GM19397 (cell line): Measurements from ENCODE around the gene ZNF680.
A peak's percentile ranks its signal among the peaks of the same experiment; 100 is the strongest.
"Not testable (repeated sequence)": the region's sequence is repeated elsewhere in the genome, so short reads cannot be mapped to it uniquely, and the experiment has no call there.

Experiments used
- ATAC-seq: cut with Tn5 transposase; IDR thresholded peaks from one replicate; pipeline ENCODE4 v1.9.1; 2021; ENCODE audit warnings: mild to moderate bottlenecking, moderate library complexity; ENCODE audit not compliant: unreplicated experiment

Gene ZNF680

GRCh38 chr7:64562626-64563278, at the start of gene ZNF680:
Gene ZNF680, minus strand, starts transcription at chr7:64563071. Its CDS starts 117 bp downstream, at chr7:64562954.
- peak; percentile 100 for ATAC-seq

DNA sequence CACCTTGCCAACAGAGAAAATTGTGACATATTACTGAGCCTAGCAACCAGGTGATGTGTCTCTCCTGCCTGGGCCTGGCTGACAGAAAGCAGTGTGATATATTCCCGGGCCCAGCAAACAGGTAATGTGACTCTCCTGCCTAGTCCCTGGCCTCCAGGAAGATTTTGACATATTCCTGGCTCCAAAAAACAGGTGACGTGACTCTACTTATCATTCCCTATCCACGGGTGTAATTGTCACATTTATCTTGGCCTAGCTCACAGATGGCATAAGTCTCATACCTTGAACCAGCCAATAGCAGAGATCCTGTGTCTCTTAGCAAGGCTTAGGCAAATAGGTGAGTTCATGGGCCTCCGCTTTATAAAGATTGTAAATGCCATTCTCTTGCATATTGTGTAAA, 49.6 kb upstream of the ZNF680 start:
- ATAC-seq = no peak

DNA sequence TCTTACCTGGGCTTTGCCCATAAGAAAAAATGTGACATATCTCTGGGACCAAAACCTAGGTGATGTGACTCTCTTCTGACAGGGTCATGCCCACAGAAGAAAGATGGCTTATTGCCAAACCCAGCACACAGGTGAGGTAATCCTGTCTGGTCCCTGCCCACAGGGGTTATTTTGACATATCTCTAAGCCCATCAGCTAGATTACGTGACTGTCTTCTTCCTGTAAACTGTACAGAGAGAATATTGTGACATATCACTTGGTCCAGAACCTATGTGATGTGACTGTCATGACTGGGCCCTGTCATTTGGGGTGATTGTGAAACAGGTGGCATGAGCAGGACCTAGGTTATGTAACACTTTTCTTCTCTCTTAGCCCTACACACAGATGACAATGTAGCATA, 48.8 kb upstream of the ZNF680 start:
- no peak for ATAC-seq

DNA sequence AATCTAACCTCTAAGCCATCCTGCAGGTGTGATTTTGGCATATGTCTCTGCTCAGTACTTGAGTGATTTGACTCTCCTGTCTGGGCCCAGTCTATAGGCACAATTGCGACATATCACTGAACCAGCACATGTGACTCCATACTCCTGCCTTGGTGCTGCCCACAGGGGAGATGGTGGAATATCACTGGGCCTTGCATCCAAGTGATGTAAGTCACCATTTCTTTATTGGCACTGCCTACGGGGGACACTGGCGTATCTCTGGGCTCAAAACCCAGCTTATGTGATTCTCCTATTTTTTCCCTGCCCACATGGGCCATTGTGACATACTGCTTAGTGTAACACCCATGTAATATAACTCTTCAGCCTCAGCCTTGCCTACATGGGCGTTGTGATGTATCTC, 48.1 kb upstream of the ZNF680 start:
- ATAC-seq = no peak

DNA sequence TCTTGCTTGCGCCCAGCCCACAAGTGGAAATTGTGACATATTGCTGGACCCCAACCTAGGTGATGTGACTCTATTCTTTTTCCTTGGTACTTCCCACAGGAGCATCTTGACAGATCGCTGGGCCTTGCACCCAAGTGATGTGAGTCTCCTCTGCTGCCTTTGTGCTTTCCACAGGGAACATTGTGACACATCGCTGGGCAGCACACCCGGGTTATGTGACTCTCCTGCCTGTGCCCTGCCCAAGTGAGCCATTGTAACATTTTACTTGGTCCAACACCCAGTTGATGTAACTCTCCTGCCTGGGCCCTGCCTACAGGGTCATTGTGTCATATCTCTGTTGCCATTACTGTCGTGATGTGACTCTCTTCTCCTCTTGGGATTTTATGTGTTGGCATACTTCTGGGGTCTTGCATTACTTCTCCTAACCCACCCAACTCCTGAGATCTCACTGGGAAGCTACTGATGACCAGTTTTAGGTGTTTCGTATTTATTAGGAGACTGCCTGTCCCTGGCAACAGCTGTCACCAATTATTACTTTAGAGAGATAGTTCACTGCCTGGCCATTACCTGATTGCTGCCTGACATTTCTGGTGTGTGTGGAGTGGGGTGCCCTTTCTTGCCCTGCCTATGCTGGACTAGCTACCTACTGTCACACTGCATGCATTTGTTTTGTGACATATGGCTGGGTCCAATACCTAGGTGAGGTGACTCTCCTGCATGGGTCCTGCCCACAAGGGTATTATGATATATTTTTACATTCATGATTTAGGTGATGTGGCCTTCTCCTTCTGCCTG, 45.4 kb upstream of the ZNF680 start:
- ATAC-seq = no peak

DNA sequence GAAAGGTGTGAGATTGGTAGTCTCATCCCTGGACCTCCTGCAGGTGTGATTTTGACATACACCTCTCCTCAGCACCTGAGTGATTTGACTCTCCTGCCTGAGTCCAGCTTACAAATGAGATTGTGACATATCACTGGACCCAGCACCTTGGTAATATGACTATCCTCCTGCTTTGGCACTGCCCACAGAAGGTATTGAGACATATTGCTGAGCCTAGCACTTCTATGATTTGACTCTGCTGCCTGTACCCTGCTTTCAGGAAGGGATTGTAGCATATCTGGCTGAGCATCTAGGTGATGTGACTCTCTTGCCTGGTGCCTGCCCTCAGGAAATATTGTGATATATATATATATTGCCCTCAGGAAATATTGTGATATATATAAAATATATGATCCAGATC, 43.5 kb upstream of the ZNF680 start:
- ATAC-seq = no peak

DNA sequence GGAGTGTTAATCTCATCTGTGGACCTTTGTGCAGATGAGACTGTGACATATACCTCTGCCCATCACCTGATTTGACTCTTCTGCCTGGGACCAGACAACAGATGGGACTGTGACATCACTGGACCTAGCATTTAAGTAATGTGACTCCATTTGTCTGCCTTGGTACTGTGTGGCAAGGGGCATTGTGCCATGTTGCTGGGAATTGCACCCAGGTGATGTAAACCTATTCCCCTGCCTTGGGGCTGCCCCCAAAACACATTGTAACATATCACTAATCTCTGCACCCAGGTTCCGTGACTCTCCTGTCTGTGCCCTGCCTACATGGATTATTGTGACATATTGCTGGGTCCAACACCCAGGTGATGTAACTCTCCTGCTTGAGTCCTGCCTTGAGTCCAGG, 40.4 kb upstream of the ZNF680 start:
- no peak for ATAC-seq

DNA sequence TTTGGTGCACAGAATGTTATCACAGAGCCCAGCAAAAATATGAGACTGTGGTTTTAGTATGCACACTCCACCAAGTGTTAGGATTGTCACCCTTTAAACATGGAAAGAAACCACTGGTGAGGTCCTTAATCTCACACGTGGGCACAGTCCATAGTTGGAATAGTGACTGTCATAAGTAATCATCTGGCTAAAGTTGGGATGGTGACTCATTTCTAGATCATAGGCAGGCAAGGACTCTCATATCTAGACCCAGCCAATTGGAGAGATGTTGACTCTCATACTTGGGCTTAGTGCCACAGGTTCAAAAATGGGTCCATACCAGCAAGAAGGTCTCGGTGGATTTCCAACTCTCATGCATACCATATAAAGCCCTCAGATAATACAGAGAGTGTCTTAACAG, 39.6 kb upstream of the ZNF680 start:
- ATAC-seq = no peak

GRCh38 chr7:64602086-64602485, 39.2 kb upstream of the ZNF680 start:
- no peak for ATAC-seq

DNA sequence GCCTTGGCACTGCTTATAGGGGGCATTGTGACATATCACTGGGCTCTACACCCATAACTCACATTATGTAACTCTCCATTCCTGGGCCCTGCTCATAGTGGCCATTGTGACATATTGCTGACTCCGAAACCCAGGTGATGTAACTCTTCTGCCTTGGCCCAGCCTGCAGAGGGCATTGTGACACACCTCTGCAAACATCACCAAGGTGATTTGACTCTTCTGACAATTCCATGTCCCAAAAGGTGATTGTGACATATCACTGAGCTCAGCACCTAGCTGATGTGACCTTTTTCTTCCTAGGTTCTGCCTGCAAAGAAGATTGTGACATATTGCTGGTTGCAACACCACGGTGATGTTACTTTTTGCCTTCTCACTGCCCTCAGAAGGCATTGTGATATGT, 36.5 kb upstream of the ZNF680 start:
- no peak for ATAC-seq

GRCh38 chr7:64590971-64591370, 28.1 kb upstream of the ZNF680 start:
- ATAC-seq = no peak

GRCh38 chr7:64581926-64582894, 19.3 kb upstream of the ZNF680 start:
- ATAC-seq = no peak

GRCh38 chr7:64581391-64581790, 18.5 kb upstream of the ZNF680 start:
- no peak for ATAC-seq

DNA sequence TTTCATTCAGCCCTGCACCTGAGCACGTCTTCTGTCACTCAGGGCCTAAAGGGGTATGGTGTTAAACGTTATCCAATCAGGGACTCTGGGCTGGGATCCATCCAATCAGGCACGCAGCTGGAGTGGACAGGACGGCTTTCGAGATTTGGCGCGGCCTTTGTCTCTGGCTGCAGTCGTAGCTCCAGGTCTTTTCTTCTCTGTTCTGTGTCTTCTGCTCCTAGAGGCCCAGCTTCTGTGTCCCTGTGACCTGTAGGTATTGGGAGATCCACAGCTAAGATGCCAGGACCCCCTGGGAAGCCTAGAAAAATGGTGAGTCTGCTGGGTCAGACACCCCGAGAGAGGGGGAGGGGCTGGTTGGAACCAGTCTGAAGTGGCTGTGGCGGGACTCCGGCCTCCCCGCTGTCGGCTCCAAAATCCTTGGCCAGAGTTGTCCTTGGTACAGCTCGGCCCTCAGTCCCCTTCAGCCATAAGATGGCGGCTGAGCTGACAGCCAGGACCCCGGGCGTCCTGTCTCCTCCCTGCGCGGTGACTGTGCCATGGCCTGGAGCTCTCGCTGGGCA, 11.7 kb upstream of the ZNF680 start:
- ATAC-seq = no peak

- ATAC-seq = not testable (repeated sequence)
Measured at GRCh38 chr7:64570284-64570605, 7.4 kb upstream of the ZNF680 start.

DNA sequence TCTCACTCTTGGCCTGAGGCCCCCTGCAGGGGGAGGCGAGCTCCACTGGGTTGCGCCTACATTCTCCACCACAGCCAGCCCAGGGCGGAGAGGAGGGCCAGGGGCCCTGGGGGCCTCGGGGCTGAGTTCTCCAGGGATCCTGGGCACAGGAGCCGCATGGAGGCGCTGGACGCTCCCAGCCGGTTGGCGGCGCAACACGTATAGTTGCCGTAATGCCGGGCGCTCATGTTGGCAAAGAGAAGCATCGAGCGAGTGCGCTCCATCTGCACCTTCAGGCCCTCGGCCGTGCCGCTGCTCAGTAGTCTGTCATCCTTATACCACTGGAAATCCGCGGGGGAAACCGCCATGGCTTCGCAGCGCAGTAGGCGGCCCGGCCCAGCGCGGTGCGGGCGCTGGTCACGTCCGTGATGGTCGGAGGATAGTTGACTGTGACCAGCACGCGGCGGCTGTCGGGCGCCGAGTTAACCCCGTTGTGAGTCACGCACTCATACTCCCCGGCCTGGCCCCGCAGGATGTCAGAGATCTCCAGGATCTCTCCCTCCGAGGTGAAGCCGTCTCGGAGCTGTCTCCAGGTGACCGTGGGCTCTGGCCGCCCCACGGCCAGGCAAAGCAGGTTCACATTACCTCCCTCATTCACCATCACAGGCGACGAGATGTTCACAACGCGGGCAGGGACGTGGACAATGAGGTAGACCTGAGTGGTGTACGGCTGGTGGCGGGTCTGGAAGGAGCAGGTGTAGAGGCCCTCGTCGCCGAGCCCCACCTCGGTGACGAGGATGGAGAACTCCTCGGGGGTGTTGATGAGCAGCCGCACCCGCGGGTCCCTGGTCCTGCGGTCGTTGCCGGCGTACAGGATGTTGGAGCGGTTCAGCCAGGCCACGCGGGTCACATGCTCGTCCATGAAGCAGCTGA, 6.8 kb upstream of the ZNF680 start:
- not testable (repeated sequence) for ATAC-seq

DNA sequence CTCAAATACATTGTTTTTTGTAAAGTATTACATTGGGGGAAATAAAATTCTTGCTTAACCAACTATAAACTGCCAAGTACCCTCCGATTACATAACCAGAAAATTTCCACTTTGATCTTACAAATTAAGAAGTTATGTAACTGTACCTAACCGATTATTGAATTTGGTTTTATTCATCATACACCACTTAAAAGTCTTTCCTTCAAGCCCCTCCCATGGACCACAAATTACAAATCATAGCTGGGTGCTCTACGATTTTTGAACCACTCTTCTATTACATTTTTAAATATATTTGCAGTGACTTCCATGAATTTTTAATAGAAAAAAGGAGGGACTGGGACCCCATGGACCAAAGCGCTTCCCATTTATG, 630 bp downstream of the ZNF680 start:
- no peak for ATAC-seq

- ATAC-seq = no peak
Measured at GRCh38 chr7:64559206-64559605, 3.7 kb downstream of the ZNF680 start.

DNA sequence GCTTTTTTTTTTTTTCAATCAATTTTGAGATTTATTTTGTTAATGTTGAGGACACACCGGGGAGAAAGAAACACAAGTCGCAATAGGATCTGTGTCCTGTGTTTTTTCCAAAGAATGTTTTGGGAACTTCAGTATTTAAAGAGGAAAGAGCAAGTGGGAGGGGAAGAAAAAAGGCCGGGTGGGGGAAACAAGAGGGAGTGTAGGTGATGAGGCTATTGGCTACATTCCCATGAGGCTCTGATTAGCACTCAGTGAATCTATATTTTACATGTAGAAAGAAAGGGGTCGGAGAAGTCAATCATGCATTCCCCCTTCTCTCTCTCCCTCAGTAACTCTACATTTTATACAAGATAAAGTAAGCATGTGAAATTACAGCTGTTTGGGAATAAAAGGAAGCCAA, 4.1 kb downstream of the ZNF680 start:
- ATAC-seq = no peak

DNA sequence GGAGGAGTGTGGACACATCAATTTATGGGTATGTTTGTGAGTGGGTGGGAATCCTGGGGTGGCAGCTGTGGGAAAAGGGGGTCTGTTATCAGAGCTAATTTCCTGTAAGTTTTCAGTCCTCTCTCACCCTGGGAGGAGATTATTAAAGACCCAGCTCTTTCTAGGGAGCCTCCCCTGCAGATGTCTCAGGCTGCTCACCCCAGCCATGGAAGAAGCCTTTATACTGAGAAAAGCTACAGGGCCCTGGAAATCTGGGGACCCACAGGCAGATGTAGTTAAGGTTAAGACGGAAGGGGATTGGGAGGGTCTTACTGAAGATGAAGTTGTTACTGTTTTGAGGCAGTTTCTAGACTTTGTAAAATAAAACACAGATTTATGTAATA, 4.6 kb downstream of the ZNF680 start:
- no peak for ATAC-seq
